GM19455 (cell line): ENCODE data around the gene RIN3.
A peak's percentile ranks its signal among the peaks of the same experiment; 100 is the strongest.
"Not testable (repeated sequence)": the region's sequence is repeated elsewhere in the genome, so short reads cannot be mapped to it uniquely, and the experiment has no call there.

Experiments used
- ATAC-seq: cut with Tn5 transposase; IDR thresholded peaks from one replicate; pipeline ENCODE4 v1.9.1; 2021; ENCODE audit not compliant: unreplicated experiment

Gene RIN3

DNA sequence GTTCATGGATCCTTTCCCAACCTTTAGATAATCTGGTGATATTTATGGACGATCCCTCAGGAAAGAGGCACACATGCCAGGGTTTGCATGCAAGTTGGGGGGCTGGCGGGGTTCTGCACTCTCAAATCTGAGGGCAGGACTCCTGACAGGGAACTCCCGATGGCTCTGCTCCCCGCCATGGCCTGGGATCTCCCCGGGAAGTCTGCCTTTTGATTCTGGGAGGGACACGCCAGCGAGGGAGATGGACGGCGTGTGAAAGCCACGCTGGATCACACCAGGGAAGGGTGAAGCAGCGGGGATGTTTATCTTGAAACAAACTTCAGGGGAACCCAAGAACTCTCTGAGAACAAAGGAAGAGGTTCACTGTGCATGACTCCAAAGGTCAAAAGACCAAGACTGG lies 191.2 kb downstream of the RIN3 start:
- no peak for ATAC-seq

DNA sequence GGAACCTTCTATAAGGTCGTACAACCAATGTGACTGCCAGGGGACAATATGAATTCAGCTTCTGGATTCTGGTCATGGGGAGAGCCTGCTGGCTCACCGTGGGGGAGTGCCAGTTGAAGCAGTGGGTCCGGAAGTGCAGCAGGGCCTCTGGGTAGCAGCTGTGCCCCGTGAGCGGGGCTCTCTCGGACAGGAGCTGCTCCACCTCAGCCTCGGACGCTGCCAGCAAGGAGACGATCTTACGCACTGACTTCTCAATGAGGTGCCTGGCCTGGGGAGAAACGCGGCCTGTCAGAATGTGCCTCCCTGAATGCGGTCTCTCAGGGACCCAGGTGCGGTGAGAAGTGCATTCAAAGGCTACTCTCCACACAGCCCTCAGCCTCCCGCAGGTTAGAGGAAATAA lies 192.8 kb downstream of the RIN3 start:
- no peak for ATAC-seq

DNA sequence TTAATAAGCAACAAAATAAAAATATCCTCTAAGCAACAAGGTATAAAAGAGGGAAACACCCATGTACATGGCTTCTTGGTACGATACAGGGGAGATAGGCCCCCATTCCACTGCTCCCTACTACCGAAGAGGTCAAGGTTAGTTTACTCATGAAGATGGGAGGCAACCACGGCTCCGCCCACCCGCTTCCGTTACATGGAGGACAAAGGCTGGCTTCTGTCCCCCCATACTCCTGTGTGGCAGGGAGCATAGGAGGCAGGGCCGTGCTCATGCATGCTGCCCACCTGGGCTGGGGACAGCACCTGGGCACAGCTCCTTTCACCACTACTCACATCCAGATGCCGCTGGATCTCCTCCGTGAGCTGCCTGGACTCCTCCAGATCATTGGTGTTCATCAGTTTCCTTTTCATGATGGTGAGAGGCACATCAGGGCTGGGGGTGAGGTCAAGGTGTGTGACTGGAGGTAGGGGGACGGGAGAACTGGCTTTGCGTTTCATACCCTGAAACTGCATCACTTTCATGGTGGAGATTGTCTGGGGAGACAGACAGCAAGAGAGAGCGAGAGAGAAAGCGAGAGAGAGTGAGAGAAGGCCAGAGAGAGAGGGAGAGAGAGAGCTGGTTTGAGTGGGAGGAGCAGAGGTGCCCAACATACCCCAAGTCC lies 195.9 kb downstream of the RIN3 start:
- no peak for ATAC-seq

DNA sequence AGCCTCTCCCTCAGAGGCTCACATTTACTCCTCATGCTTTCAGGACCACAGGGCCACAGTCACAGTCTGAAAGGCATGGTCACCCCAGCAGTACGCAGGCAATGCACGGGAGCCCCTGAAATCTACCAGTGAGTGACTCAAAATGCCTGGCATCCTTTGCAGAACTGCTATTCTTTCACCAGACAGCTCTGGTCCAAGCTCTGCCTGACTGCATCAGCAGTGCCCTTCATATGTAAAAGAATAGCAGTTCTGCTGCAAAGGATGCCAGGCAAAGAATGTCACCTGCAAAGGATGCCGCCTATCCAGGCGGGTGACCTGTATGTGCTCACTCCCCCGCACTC lies 196.4 kb downstream of the RIN3 start:
- no peak for ATAC-seq

DNA sequence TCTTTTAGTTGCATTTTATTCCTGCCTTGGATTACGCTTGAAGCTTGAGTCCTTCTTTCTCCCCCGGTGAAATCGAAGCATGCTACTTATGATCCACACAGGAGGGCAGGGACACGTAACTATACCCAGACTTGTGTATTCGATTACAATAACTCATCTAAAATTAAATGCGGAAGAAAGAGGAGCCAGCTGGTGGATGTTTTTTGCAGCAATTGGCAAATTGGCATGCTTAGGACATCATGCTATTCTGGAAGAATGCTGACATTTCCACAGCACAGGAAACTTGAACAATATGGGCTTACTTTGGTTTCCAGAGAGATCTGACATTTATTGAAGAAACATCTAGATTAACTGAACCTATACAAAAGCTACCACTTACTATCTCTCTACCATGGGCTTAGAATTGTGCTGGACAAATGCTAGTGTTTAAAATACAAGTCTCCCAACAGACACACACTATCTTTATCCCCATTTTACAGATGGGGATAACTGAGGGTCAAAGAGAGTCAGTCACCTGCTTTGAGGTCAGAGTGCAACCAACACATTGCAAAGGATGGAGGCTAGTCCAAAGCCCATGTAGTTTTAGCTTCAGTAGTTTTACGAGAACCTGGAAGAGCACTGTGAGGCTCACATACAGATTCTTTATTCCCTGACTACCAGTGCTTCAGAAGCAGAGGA lies 198.5 kb downstream of the RIN3 start:
- no peak for ATAC-seq

DNA sequence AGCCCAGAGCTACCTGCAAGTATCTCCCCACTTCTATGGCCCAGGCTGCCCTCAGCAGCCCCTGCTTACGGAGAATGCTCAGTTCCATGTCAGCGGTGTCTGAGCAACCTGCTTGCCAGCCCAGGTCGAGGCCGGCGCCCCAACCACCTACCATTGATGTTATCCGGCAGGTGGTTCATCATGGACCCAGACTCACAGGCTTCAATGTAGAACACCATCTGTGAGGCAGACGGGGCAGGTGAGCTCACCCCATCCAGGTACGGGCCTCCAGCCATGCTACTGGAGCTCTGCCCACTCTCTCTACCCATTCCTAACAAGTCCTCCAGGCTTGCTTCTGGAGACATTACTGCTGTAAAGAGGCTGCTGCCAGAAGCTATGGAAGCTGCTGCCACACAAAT lies 199.1 kb downstream of the RIN3 start:
- ATAC-seq = no peak

DNA sequence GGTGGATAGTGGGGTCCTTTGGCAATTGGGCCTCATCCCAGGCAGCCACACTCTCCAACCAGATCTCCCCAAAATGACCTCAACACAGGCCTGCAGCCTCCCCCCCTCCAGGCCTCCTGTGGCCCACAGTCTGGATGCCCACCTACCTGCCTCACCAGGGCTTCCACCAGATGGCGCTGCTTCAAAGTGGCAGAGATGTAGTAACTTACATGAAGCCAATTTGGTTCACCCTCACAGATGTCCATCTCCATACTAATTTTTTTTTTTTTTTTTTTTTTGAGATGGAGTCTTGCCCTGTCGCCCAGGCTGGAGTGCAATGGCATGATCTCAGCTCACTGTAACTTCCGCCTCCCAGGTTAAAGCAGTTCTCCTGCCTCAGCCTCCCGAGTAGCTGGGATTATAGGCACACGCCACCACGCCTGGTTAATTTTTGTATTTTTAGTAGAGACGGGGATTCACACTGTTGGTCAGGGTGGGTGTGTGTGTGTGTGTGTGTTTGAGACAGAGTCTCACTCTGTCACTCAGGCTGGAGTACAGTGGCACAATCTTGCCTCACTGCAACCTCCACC lies 201.2 kb downstream of the RIN3 start:
- ATAC-seq = not testable (repeated sequence)

DNA sequence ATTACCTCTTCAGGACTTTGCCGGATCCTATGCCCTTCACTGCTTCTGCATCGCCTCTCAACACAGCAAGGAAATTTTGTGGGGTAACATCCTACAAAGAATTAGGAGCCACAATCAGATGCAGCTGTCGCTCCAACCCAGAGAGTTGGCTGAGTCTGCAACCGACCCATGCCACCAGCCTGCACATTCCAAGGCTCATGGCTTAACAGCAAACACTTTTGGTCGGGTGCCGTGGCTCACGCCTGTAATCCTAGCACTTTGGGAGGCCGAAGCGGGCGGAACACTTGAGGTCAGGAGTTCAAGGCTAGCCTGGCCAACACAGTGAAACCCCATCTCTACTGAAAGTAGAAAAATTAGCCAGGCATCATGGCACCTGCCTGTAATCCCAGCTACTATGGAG lies 202.6 kb downstream of the RIN3 start:
- ATAC-seq = no peak

DNA sequence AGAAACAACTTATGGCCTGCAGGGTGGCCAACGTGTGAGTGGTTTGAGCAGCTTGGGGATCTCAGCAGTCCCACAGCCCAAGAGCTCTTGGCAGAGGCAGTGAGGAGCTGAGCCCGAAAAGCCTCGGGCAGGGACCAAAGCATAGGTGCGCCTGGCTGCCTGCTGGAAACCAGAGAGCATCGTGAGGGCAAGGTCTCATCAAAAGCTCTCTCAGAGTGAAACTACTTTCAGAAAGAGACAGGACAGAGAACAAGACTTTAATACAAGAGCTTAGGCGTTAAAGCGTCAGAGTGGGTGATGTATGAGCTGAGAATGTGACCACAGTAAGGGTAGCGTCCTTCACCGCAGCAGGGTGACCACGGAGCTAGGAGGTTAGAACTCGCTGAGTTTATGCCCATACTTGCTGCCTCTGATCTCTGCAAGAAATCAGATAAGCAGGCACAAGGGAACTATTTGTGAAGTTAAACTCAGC lies 204.0 kb downstream of the RIN3 start:
- ATAC-seq = no peak

DNA sequence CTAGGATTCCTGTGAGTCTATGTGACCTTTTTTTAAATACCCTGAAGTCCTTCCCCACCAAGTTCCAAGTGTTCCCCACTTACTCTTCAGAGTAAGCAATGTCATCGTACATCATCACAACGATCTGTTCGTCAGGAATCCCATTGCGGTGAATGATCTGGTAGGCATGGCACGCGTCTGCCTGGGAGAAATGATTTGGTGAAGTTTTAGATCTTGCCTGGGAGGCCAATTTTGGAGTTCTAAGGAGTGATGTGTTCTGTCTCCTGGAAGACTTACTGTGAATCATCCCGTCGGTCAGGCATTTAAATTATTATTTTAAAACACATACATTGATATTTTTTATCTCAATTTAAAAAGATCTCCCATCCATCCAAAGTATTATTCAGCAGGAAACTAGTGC lies 205.1 kb downstream of the RIN3 start:
- ATAC-seq = no peak

DNA sequence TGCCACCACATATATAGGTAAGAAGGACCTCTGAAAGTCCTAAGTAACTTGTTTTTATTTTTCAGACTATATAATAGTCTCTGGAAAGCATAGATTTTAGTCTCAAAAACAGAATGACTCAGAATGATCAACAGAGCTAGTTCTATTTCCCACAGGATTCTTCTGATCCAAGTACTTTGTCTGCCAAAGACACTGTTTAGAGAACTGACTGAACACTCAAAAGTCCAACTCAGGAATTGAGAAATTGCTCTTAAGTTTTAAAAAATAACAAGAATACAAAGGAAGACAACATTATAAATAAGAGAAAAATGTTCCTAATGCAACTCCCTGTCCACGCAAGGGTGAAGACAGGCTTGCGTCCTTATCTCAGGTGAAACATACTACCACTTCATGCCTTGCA lies 205.8 kb downstream of the RIN3 start:
- ATAC-seq = no peak

DNA sequence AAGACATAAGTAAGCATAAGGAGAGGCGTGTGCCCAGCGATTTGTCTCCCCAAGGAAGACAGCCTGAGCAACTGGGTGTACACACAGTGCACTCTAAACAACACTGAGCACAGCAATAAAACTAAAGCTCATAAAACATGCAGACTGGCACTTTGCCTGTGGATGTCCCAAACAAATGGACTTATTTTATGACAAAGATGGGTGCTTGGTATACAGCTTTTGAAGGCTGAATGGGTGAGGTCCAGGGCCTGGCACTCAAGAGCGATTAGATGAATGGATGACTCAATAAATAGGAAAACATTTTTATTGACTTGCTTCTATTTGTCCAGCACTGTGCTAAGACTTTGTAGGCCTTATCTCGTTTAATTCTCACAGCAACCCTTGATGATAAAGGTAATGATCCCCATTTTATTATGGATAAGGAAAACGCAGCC lies 206.3 kb downstream of the RIN3 start:
- no peak for ATAC-seq

DNA sequence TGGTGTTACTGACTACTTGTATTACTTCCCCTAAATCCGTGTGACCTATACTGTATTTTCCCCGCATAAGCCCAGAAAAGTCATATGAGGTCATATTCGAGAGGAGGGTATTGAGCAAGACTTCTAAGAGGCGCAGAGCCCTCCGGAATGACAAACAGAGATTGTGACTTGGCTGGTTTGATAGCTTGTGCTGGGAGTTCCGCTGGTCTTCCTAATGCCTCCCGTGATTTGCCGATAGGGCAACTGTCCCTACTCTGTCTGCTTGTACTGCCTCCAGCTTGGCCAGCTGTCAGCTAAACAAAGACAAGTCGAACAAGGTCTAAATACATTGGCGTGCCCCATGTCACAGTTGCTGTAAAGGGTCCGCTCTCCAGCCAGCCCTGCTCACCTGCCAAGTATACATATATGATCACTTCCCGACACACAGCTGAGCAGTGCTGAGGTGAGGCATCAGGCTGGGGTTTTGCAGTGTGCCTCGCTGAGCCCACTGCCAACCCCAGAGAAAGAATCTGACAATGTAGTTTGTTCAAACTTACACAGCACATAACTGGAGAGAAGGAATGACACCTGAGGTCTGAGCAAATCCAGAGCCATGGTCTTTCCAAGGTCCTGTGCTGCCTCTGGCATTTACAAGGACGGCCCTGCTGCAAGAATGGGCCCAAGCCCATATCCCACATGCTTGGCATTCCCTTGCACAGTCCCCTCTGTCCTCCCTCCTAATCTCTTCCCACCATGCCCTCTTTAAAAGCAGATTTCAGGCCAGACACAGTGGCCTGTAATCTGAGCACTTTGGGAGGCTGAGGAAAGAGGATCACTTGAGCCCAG lies 211.1 kb downstream of the RIN3 start:
- ATAC-seq = no peak

DNA sequence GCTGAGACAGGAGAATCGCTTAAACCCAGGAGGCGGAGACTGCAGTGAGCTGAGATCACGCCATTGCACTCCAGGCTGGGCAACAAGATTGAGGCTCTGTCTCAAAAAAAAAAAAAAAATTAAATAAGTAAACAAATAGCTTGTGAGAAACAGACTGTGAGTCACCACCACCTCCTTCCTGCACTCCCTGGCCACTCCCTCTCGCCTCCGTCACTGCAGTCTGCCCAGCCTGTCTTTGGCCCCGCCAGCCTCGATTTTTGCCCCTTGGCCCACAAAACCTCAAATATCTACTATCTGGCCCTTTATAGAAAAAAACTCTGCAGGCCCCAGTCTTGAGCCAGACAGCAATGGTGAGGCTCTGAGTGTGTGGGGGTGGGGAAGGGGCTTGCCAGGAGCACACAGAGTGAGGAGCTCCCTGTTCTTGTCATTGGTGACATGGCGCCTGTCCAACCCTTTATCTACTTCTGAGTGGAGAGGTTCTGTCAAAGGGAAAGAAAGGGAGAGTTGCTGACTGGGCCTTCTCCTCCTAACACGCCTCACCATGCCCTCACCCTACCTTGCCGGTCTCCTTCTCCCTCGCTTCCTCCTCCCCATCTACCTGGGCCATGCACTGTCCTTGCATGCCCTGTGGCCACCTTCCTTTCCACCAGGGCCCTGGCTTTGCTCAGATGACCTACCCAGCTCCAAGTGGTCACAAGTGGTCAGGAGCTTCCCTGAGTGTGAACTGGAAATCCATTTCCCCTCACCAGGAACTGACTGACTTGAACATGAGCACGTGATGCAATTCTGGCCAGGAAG lies 212.8 kb downstream of the RIN3 start:
- ATAC-seq = no peak

DNA sequence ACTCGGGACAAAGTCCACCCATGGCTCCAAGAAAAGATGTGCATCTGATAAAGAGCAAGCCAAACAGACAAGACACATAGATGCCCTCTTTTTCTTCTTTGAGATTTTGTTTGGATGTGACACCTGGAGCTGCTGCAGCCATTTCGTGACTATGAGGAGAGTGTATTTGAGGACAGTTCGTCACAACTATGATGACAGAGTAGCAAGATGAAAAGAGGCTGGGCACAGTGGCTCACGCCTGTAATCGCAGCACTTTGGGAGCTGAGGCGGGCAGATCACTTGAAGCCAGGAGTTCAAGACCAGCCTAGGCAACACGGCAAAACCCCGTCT lies 213.3 kb downstream of the RIN3 start:
- no peak for ATAC-seq

DNA sequence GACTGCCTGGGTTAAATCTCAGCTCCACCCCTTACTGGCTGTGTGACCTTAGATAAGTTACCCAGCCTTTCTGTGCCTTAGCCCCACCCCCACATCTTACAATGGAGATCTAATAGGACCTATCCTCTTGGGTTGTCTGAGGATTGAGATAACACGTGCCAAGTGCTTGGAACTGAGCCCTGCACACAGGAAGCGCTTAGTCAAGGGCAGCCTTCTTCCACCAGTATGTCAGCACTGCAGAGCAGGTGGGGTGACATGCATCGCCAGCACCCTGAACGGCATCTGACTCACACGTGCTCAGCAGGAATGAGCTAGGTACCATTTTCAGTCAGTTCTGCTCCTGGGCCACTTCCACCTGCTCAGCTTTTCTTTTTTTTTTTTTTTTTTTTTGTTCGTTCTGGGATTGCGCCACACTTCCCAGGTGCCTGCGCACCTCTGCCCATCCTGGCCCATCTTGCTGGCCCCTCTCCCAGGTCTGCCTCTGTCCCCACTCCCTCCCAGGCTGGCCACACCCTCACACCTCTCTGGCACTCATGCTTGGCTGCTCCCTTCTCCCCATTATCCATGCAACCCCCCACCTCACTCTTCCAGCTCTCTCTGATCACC lies 215.3 kb downstream of the RIN3 start:
- no peak for ATAC-seq

DNA sequence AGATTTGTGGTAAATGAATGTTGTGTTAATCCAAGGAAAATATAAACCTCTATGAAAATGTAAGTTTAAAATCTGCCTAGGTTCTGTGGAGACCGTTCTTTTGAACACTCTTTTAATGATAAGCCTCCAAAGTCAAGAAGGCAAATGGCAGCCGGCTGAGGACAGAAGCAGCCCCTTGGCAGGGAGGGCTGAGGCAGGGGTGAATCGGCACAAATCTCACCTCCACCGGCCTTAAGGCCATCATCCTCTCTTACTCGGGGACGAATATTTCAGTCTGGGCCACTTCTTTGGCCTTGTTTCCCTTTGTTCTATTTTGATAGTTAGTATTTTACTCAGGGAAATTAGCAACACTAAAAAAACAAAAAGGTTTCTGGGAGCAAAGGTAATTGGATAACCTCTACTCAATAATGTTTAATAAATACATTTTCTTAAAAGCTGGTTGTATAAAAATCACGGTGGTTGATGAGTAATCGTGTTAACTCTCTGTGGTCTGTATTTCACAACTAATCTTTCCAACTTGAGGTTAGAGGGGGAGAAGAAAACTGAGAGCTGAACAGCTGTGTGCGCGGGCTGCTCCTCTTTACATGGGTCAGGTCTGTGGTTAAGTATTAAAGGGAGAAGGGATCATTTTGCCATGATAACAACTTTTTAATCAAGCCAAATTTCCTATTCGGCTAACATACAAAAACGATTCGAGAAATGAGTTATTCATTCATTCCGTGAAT lies 216.2 kb downstream of the RIN3 start:
- ATAC-seq = peak; percentile 62

DNA sequence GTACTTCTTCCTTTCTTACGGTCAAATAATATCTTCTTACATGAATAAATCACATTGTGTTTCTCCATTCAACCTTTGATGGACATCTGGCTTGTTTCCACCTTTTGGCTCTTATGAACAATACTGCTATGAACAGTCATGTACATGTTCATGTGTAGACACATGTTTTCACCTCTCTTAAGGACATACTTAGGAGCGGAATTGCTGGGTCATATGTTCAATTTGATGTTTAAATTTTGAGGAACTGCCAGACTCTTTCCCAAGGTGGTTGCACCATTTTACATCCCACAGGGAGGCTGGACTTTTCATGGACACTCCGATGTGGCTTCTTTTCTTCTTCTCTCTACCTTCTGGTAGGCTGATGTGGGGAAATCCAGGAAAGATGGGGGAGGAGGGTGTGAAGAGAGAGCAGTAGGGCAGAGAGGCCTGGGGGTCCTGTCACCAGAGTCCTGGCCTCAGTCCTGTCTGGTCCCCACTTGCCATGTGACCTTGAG lies 218.1 kb downstream of the RIN3 start:
- no peak for ATAC-seq

DNA sequence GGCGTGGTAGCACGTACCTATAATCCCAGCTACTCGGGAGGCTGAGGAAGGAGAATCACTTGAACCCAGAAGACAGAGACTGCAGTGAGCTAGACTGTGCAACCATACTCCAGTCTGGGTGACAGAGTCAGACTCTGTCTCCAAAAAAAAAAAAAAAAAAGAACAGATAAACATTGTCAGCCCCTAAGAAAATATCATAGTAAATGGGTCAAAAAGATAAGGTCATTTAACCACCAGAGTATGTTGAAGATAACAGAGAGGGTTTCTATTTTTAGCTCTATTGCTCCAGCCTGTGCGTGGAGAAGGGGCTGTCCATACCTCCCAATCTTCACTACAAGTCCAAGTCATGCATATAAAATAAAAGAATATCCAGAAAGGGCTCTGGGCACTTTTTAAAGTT lies 219.4 kb downstream of the RIN3 start:
- ATAC-seq = no peak

DNA sequence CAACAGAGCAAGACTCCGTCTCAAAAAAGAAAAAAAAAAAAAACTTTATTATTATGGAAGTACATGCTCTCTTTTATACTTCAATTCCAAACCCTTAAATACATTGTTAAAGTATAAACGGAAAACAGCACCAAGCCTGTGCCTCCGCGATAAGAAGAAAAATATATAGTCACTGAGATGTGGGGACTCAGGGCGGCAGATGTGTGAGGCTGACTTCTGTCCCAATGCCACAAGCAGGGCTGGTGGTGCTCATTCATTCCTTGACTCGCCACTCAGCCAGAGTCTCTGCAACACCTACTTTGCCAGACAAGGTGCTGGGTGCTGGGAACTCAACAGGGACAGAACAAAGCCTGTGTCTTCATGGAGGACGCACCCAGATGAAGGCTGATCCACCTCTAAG lies 221.0 kb downstream of the RIN3 start:
- ATAC-seq = no peak
